Stimulated activated CD4-positive, alpha-beta T cell treated with anti-CD3 and anti-CD28 coated beads, Interleukin-1b, Interleukin-23, amount 100 ng/mL, for 48 hours (primary cell): Measurements from ENCODE around the gene KIAA0319L.
"Not testable (repeated sequence)": the region's sequence is repeated elsewhere in the genome, so short reads cannot be mapped to it uniquely, and the experiment has no call there.

ENCODE experiments used
- DNase-seq: peaks from one replicate; pipeline ENCODE4 v3.0.0-alpha.2; 2020

KIAA0319L gene

GRCh38 chr1:35580949-35581388 is 23.8 kb upstream of the KIAA0319L start:
- no peak for DNase-seq

GRCh38 chr1:35577071-35577998 is 20.1 kb upstream of the KIAA0319L start:
- DNase-seq: peak; percentile 58

GRCh38 chr1:35576766-35577070 is 19.5 kb upstream of the KIAA0319L start:
- not testable (repeated sequence) for DNase-seq

GRCh38 chr1:35576061-35576765 is 19.0 kb upstream of the KIAA0319L start:
- DNase-seq: no peak

- DNase-seq: no peak
These were observed 18.3 kb upstream of the KIAA0319L start for GRCh38 chr1:35575416-35575958.

- no peak for DNase-seq
These were observed 17.6 kb upstream of the KIAA0319L start for GRCh38 chr1:35574655-35575415.

- no peak for DNase-seq
These were observed 17.0 kb upstream of the KIAA0319L start for GRCh38 chr1:35574125-35574654.

GRCh38 chr1:35573198-35574124 is 16.3 kb upstream of the KIAA0319L start, which contains the start of gene TFAP2E:
TFAP2E (plus strand) TSS chr1:35573314; CDS start chr1:35573578, 264 bp downstream.
- no peak for DNase-seq

- DNase-seq: no peak
These were observed 15.1 kb upstream of the KIAA0319L start for GRCh38 chr1:35572296-35572695.

GRCh38 chr1:35571263-35571662 is 14.1 kb upstream of the KIAA0319L start:
- no peak for DNase-seq

GRCh38 chr1:35570589-35571137 is 13.5 kb upstream of the KIAA0319L start:
- no peak for DNase-seq

GRCh38 chr1:35569936-35570335 is 12.7 kb upstream of the KIAA0319L start:
- no peak for DNase-seq

- DNase-seq: peak; percentile 60
These were observed 11.8 kb upstream of the KIAA0319L start for GRCh38 chr1:35568975-35569395.

GRCh38 chr1:35567947-35568558 is 10.8 kb upstream of the KIAA0319L start:
- DNase-seq: no peak

GRCh38 chr1:35565742-35566133 is 8.5 kb upstream of the KIAA0319L start:
- DNase-seq: no peak

- DNase-seq: no peak
These were observed 7.9 kb upstream of the KIAA0319L start for GRCh38 chr1:35564884-35565741.

GRCh38 chr1:35564037-35564883 is 7.1 kb upstream of the KIAA0319L start:
- peak; percentile 79 for DNase-seq

GRCh38 chr1:35563166-35563565 is 6.0 kb upstream of the KIAA0319L start:
- no peak for DNase-seq
